Upper lobe of right lung (tissue), 1 donor: ENCODE data around the gene APBB1IP. TPM values are rescaled to one million over a fixed set of nuclear protein-coding genes. Genes with fewer than 3 reads are reported as not detected.

Experiments used
- ATAC-seq: fragments of 200-7000 bp; cut with Tn5 transposase; one replicate; pipeline ENCODE4 v1.9.1; 2020; ENCODE audit warnings: mild to moderate bottlenecking, moderate library complexity
- DNase-seq: peaks from one replicate; pipeline ENCODE4 v3.0.0-alpha.2; 2020
- H3K27ac ChIP-seq: fragments of 200-600 bp; one replicate; pipeline ENCODE4 v1.8.0; 2022
- H3K27me3 ChIP-seq: fragments of 200-600 bp; one replicate; pipeline ENCODE4 v1.8.0; 2022; ENCODE audit warnings: mild to moderate bottlenecking
- H3K36me3 ChIP-seq: fragments of 200-600 bp; one replicate; pipeline ENCODE4 v1.8.0; 2022
- H3K4me1 ChIP-seq: fragments of 200-600 bp; one replicate; pipeline ENCODE4 v1.8.0; 2022
- H3K4me3 ChIP-seq: fragments of 200-600 bp; one replicate; pipeline ENCODE4 v1.8.0; 2022; ENCODE audit warnings: mild to moderate bottlenecking
- H3K9me3 ChIP-seq: fragments of 200-600 bp; one replicate; pipeline ENCODE4 v1.8.0; 2022
- CTCF ChIP-seq: fragments of 200-600 bp; IDR thresholded peaks from one replicate; pipeline ENCODE4 v1.8.0; 2022; ENCODE audit warnings: antibody characterized with exemption
- intact Hi-C: fragments of 100-400 bp; cut with DNase I; formaldehyde crosslinking; loops from one replicate; pipeline ENCODE4 v1.11.0; 2022
- total RNA-seq: library from RNA; stranded (reverse); fragmentation: NEBNext Ultra II Directional; extraction: Animal tissue kit (Norgen Biotek cat#: 25700); gene quantifications from one replicate; pipeline ENCODE4 v1.2.1, GENCODE V29; 2021
- donor health status: DM: no; HTN: yes; CAD: no; lungs with severe emphysema.

The APBB1IP gene
- total RNA-seq, 1 donor from 2014 or later: 19.2 TPM

- Histone ChIP-seq H3K27ac (no peak overlapping the region), H3K4me1 (no peaks in the 10 kb centered on the region), H3K4me3 (no peak overlapping the region), H3K36me3 (no peaks in the 10 kb centered on the region), H3K9me3 (no peaks in the 10 kb centered on the region), H3K27me3 (no peaks in the 10 kb centered on the region)
- no peak for ATAC-seq
- TF ChIP-seq CTCF: no peak
- intact Hi-C loops: no loop called here
- DNase-seq: no peak
Observed at GRCh38 chr10:26454891-26455290, 16.8 kb downstream of the APBB1IP start.

GRCh38 chr10:26455567-26456315 is 17.6 kb downstream of the APBB1IP start:
- H3K4me3 ChIP-seq: no peak overlapping the region
- ATAC-seq: no peak
- no peak for TF ChIP-seq CTCF

GRCh38 chr10:26457088-26457487 is 18.9 kb downstream of the APBB1IP start:
- no peak overlapping the region for H3K4me3 ChIP-seq
- DNase-seq: no peak
- no peak overlapping the region for H3K27ac ChIP-seq
- intact Hi-C loops: no loop called here
- no peaks in the 10 kb centered on the region for H3K36me3 ChIP-seq
- no peaks in the 10 kb centered on the region for H3K4me1 ChIP-seq
- H3K27me3 ChIP-seq: no peaks in the 10 kb centered on the region
- no peak for ATAC-seq
- no peak for TF ChIP-seq CTCF
- H3K9me3 ChIP-seq: no peaks in the 10 kb centered on the region

More at GRCh38 chr10:26455567-26456315, 17.6 kb downstream of the APBB1IP start:
- Histone ChIP-seq H3K4me1 (no peaks in the 10 kb centered on the region), H3K9me3 (no peaks in the 10 kb centered on the region), H3K27ac (no peak overlapping the region), H3K36me3 (no peaks in the 10 kb centered on the region), H3K27me3 (no peaks in the 10 kb centered on the region)
- DNase-seq: no peak
- intact Hi-C loops: no loop called here

- Histone ChIP-seq H3K36me3 (no peaks in the 10 kb centered on the region), H3K9me3 (no peaks in the 10 kb centered on the region), H3K4me1 (no peaks in the 10 kb centered on the region), H3K4me3 (no peak overlapping the region), H3K27ac (no peak overlapping the region), H3K27me3 (no peaks in the 10 kb centered on the region)
- DNase-seq: no peak
- intact Hi-C loops: no loop called here
- ATAC-seq: no peak
- TF ChIP-seq CTCF: no peak
Observed at GRCh38 chr10:26460736-26461135, 22.6 kb downstream of the APBB1IP start.

- Histone ChIP-seq H3K4me1 (no peaks in the 10 kb centered on the region), H3K27ac (no peak overlapping the region), H3K27me3 (no peaks in the 10 kb centered on the region), H3K36me3 (no peaks in the 10 kb centered on the region), H3K4me3 (no peak overlapping the region), H3K9me3 (no peaks in the 10 kb centered on the region)
- no peak for ATAC-seq
- no peak for TF ChIP-seq CTCF
- intact Hi-C loops: no loop called here
- no peak for DNase-seq
Observed at GRCh38 chr10:26463986-26464385, 25.8 kb downstream of the APBB1IP start.
